Peyer's patch (tissue), 4 donors: ENCODE data around the gene RINL. TPM values are rescaled to one million over a fixed set of nuclear protein-coding genes. Genes with fewer than 3 reads are reported as not detected.

Experiments
- DNase-seq, 3 donors: peaks; one replicate each; pipeline ENCODE4 v3.0.0-alpha.2; 2017 to 2019
- H3K27ac ChIP-seq, 4 donors: fragments of 200-600 bp; sonication (generic); one replicate each; pipeline ENCODE4 v1.5.1; 2016 to 2019
- H3K27me3 ChIP-seq, 2 donors: fragments of 200-600 bp; sonication (generic); one replicate each; pipeline ENCODE4 v1.5.1; 2019
- H3K36me3 ChIP-seq, 3 donors: fragments of 200-600 bp; sonication (generic); one replicate each; pipeline ENCODE4 v1.5.1; 2016 to 2019
- H3K4me1 ChIP-seq, 4 donors: fragments of 200-600 bp; sonication (generic); one replicate each; pipeline ENCODE4 v1.5.1; 2016 to 2019
- H3K4me3 ChIP-seq, 4 donors: fragments of 200-600 bp; sonication (generic); 1 replicate in 3 of 4; 2 replicates in 1 of 4; pipeline ENCODE4 v1.5.1; 2016 to 2019; ENCODE audit warnings: mild to moderate bottlenecking in 1 of 4
- H3K9me3 ChIP-seq, 4 donors: fragments of 200-600 bp; sonication (generic); one replicate each; pipeline ENCODE4 v1.5.1; 2016 to 2019; ENCODE audit warnings: mild to moderate bottlenecking in 1 of 4
- POLR2A ChIP-seq, 2 donors: fragments of 450-650 bp; IDR thresholded peaks; one replicate each; pipeline ENCODE4 v1.5.1; 2017; ENCODE audit warnings: antibody characterized with exemption in 2 of 2, mild to moderate bottlenecking in 2 of 2, moderate library complexity in 2 of 2
- total RNA-seq, 4 donors: library from RNA; depleted of rRNA; stranded (reverse); fragments of >200 nt; gene quantifications; one replicate each; pipeline ENCODE4 v1.1.0, GENCODE V29; 2016
- TF ChIP-seq, protein P1 (sequence below), 6 experiments: fragments of 450-650 bp in 4 of 6; fragments of 200-600 bp in 2 of 6; sonication (generic) in 1 of 6; IDR thresholded peaks; one replicate each; pipeline ENCODE4 v1.5.1; 2017 to 2019; ENCODE audit warnings: antibody characterized with exemption in 6 of 6, mild to moderate bottlenecking in 3 of 6, moderate library complexity in 1 of 6

Gene RINL
- total RNA-seq, 4 donors from 2014 or later, result 4.6 to 22.3 (median 7.2) TPM

DNA sequence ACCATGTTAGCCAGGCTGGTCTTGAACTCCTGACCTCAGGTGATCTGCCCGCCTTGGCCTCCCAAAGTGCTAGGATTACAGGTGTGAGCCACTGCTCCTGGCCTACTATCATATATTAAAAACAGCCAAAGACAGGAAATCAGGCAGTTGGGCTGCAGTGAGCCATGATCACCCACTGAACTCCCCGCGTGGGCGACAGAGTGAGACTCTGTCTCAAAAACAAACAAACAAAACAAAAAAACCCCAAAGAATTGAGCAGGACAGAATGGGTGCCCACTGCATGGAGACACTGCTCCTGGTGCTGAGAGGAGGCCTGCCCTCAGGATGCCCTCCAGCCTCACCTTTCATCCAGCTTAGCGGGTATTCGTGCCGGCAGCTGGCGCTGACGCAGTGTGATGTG is 5.2 kb upstream of the RINL start:
- Histone ChIP-seq H3K27me3 (no peaks in the 10 kb centered on the region), H3K36me3 (peaks cover 0 to 43% (median 0%) of the 10 kb centered on the region in 3 donors), H3K4me1 (peaks cover 7 to 16% (median 14%) of the 10 kb centered on the region in 4 donors), H3K4me3 (no peak overlapping the region), H3K9me3 (no peaks in the 10 kb centered on the region), H3K27ac (no peak overlapping the region)
- TF ChIP-seq POLR2A (IDR thresholded peaks at IDR 0.05), result no peak
- TF ChIP-seq, protein P1, sequence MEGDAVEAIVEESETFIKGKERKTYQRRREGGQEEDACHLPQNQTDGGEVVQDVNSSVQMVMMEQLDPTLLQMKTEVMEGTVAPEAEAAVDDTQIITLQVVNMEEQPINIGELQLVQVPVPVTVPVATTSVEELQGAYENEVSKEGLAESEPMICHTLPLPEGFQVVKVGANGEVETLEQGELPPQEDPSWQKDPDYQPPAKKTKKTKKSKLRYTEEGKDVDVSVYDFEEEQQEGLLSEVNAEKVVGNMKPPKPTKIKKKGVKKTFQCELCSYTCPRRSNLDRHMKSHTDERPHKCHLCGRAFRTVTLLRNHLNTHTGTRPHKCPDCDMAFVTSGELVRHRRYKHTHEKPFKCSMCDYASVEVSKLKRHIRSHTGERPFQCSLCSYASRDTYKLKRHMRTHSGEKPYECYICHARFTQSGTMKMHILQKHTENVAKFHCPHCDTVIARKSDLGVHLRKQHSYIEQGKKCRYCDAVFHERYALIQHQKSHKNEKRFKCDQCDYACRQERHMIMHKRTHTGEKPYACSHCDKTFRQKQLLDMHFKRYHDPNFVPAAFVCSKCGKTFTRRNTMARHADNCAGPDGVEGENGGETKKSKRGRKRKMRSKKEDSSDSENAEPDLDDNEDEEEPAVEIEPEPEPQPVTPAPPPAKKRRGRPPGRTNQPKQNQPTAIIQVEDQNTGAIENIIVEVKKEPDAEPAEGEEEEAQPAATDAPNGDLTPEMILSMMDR (IDR thresholded peaks at IDR 0.05), result no peak
- no peak for DNase-seq

DNA sequence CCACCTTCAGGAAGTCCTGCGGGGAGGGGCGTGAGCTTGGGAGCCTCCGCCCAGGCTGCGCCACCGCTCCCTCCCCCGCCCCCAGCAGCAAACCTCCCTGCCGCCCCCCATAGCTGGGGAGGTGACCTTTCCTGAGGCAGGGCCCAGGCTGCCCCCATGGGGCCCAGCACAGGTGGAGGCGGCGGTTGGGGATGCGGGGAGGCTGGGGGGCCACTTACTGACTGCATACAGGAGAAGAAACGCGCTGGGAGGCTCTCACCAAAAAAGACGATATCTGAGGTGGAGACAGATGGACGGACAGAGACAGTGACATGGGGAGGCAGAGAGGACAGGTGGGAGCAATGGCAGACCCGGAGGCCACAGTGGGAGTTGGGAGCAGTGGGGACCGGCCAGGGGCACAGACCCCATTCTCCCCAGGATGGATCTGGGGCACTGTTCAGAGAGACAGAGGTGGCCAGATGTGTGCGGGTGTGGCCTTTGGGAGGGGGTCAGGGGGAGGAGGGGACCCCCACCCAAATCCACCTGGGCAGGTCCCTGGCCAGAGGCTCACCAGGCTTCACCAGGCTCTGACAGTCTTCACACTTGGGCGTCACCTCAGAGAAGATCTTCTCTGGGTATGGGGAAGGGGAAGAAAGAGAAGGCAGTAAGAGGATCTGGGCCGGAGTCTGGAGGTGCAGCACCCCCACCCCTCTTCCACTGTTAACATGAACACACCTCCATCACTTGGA is 3.0 kb upstream of the RINL start:
- Histone ChIP-seq H3K27ac (no peak overlapping the region), H3K9me3 (no peaks in the 10 kb centered on the region), H3K36me3 (peaks cover 0 to 35% (median 0%) of the 10 kb centered on the region in 3 donors), H3K4me1 (peaks cover 7 to 22% (median 17%) of the 10 kb centered on the region in 4 donors), H3K4me3 (no peak overlapping the region), H3K27me3 (no peaks in the 10 kb centered on the region)
- DNase-seq, result no peak
- TF ChIP-seq POLR2A (IDR thresholded peaks at IDR 0.05), result no peak
- TF ChIP-seq, protein P1 (IDR thresholded peaks at IDR 0.05), result no peak

DNA sequence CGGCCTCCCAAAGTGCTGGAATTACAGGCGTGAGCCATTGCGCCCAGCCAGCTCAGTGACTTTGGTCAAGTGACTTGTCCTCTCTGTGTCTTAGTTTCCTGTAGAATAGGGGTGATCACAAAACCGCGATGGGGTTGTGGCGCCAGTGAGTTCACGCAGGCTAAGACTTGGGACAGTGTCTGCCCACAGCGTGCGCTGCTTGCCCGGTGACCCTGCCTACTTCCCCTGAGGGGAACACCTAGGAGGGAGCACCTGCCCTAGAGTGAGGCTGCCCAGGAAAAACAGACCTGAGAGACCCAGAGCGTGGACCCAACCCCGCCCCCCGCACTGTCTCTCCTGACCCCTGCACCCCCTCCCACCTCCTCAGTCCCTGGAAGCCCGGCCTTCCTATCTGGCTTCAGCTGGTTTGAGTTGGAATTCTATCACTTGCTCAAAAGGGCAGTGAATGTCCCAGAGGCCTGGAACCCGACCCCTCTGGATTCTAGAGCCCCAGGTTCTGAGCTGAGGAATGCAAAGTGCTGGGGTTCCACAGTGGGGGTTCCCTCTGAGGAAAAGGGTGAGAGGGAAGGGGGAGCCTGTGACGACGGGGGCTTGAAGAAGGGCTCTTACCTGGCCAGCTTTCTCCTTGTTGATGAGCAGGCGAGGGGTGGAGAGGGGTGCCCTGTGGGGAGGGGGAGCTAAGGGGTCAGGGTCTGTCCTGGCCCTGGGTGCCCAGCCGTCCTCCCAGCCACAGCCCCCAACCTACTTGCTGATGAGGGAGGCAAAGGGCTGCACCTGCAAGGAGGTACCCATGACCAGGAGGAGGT is 2.2 kb upstream of the RINL start:
- H3K4me1 ChIP-seq, result peaks cover 7 to 22% (median 17%) of the 10 kb centered on the region in 4 donors
- no peak overlapping the region for H3K4me3 ChIP-seq
- TF ChIP-seq POLR2A (IDR thresholded peaks at IDR 0.05), result no peak
- TF ChIP-seq, protein P1 (IDR thresholded peaks at IDR 0.05), result no peak
- no peaks in the 10 kb centered on the region for H3K27me3 ChIP-seq
- no peak for DNase-seq
- peaks cover 0 to 35% (median 0%) of the 10 kb centered on the region in 3 donors for H3K36me3 ChIP-seq
- no peaks in the 10 kb centered on the region for H3K9me3 ChIP-seq
- H3K27ac ChIP-seq, result peak overlapping the region in 1 of 4 donors; percentile 93

DNA sequence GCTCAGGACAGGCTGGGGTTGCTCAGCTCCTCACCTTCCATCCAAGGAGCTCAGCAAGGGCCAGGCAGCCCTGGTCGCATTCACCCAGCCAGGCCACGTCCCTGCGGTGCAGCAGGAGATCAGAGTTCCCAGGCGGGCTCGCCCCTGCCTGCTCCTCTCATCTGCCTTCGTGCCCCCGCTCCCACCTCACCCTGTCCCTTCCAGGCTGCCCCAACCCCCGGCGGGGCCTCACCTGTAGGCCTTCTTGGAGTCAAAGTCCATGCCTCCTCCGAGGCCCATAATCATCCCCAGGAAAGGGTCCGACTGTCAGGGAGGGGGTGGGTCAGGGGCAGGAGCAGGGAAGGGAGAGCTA is 1.3 kb upstream of the RINL start:
- H3K4me3 ChIP-seq, result no peak overlapping the region
- H3K27ac ChIP-seq, result peak overlapping the region; percentile 79 to 97 (median 91)
- peaks cover 7 to 22% (median 17%) of the 10 kb centered on the region in 4 donors for H3K4me1 ChIP-seq
- no peak for DNase-seq
- no peaks in the 10 kb centered on the region for H3K27me3 ChIP-seq
- TF ChIP-seq POLR2A (IDR thresholded peaks at IDR 0.05), result no peak
- TF ChIP-seq, protein P1 (IDR thresholded peaks at IDR 0.05), result no peak
- no peaks in the 10 kb centered on the region for H3K9me3 ChIP-seq
- H3K36me3 ChIP-seq, result peaks cover 0 to 35% (median 0%) of the 10 kb centered on the region in 3 donors

DNA sequence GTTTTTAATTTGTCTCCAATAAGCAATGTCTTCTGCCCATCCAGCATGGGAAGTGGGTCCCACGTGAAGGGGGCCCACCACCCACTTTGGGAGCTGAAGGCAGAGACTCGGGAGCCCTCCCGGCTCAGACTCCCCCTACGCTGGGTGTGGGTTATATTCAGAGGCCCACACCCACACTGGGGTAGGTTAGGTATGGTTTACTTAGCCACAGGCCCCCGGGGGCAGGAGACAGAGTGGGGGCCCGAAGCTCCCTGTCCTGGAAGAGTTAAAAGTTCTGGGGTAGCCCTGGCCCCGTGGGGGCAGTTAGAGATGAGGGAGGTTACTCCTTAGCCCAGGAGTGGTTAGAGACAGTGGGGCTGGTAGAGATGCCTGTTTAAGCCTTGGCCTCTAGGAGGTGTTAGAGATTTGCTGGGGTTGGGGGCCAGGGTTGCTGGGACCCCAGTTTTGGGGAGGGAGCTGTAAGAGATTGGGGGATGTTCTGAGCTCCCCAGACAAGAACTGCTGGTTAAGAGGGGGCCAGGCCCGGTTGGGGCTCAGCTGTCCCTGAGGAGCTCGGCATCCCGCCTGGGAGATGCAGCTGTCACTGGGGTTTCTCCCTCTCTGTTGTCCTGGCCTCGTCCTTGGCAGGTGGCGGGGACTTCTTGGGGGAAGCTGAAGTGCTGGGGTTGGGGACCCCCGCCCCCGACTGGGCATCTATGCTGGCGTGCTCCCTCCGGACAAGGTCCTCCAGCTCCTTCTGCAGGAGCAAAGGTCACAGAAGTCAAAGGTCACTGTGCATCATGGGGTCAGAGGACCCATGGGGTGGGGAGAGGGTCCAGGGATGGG is 712 bp upstream of the RINL start:
- H3K4me3 ChIP-seq, result peak overlapping the region in 3 of 4 donors; percentile 1 to 34 (median 28)
- peak overlapping the region; percentile 79 to 97 (median 91) for H3K27ac ChIP-seq
- H3K27me3 ChIP-seq, result no peaks in the 10 kb centered on the region
- H3K4me1 ChIP-seq, result peaks cover 7 to 22% (median 17%) of the 10 kb centered on the region in 4 donors
- H3K36me3 ChIP-seq, result peaks cover 0 to 35% (median 0%) of the 10 kb centered on the region in 3 donors
- no peak for TF ChIP-seq POLR2A (IDR thresholded peaks at IDR 0.05)
- TF ChIP-seq, protein P1 (IDR thresholded peaks at IDR 0.05), result no peak
- DNase-seq, result no peak
- no peaks in the 10 kb centered on the region for H3K9me3 ChIP-seq
